HepG2 (cell line): Measurements from ENCODE around the gene TSSK3. TPM values are rescaled to one million over a fixed set of nuclear protein-coding genes. Genes with fewer than 3 reads are reported as not detected.

Experiments used
- ATF7-NPFF ChIP-seq: sonication (generic); formaldehyde crosslinking; IDR thresholded peaks from 2 replicates; pipeline ENCODE4 v1.8.1; 2023; ENCODE audit warnings: mild to moderate bottlenecking, low read depth, missing genetic modification reagents, moderate library complexity
- E2F5 ChIP-seq: sonication (generic); formaldehyde crosslinking; conservative IDR thresholded peaks from 2 replicates; pipeline ENCODE4 v1.4.0; 2020; ENCODE audit warnings: missing genetic modification reagents
- FIP1L1 ChIP-seq: fragments of 200-400 bp; formaldehyde crosslinking; IDR thresholded peaks from 2 replicates; pipeline ENCODE4 v1.6.1; 2018; ENCODE audit warnings: low read depth, mild to moderate bottlenecking, low read length, moderate library complexity, borderline replicate concordance; ENCODE audit not compliant: insufficient read depth
- MAFK ChIP-seq, 2 experiments: IDR thresholded peaks in 1 of 2; conservative IDR thresholded peaks in 1 of 2; 2 replicates each; pipeline ENCODE4 v1.6.1; 2011; ENCODE audit warnings: improper control_type of control experiment in 2 of 2, low read length in 2 of 2
- RBAK ChIP-seq: sonication (generic); formaldehyde crosslinking; IDR thresholded peaks from 2 replicates; pipeline ENCODE4 v1.5.1; 2020; ENCODE audit warnings: mild to moderate bottlenecking, missing genetic modification reagents
- SAFB2 ChIP-seq: sonication (generic); formaldehyde crosslinking; IDR thresholded peaks from 2 replicates; pipeline ENCODE4 v1.5.1; 2020; ENCODE audit warnings: missing genetic modification reagents, low read depth, mild to moderate bottlenecking, borderline replicate concordance
- SP4 ChIP-seq: sonication (generic); formaldehyde crosslinking; IDR thresholded peaks from 2 replicates; pipeline ENCODE4 v1.8.1; 2023; ENCODE audit warnings: mild to moderate bottlenecking, missing genetic modification reagents
- TP53 ChIP-seq: sonication (generic); formaldehyde crosslinking; conservative IDR thresholded peaks from 2 replicates; pipeline ENCODE4 v1.4.0; 2020; ENCODE audit warnings: missing genetic modification reagents
- ZBTB7A ChIP-seq: sonication (generic); formaldehyde crosslinking; IDR thresholded peaks from 2 replicates; pipeline ENCODE4 v1.8.0; 2022; ENCODE audit warnings: mild to moderate bottlenecking, missing genetic modification reagents
- ZKSCAN5 ChIP-seq: sonication (generic); formaldehyde crosslinking; IDR thresholded peaks from 2 replicates; pipeline ENCODE4 v1.5.1; 2020; ENCODE audit warnings: mild to moderate bottlenecking, missing genetic modification reagents
- ZNF407 ChIP-seq: sonication (generic); formaldehyde crosslinking; IDR thresholded peaks from one replicate; pipeline ENCODE4 v1.5.1; 2020; ENCODE audit warnings: mild to moderate bottlenecking, missing genetic modification reagents; ENCODE audit errors: not compliant biosample characterization
- ZNF704 ChIP-seq: sonication (generic); formaldehyde crosslinking; IDR thresholded peaks from 2 replicates; pipeline ENCODE4 v1.8.1; 2023; ENCODE audit warnings: mild to moderate bottlenecking, inconsistent platforms, moderate library complexity, missing genetic modification reagents, borderline replicate concordance
- ZNF710 ChIP-seq: sonication (generic); formaldehyde crosslinking; IDR thresholded peaks from 2 replicates; pipeline ENCODE4 v1.5.0; 2020; ENCODE audit warnings: mild to moderate bottlenecking, missing genetic modification reagents, borderline replicate concordance
- ZSCAN30 ChIP-seq: sonication (generic); formaldehyde crosslinking; IDR thresholded peaks from 2 replicates; pipeline ENCODE4 v1.5.0; 2020; ENCODE audit warnings: mild to moderate bottlenecking, missing genetic modification reagents
- polyA plus RNA-seq, 8 experiments: library from polyadenylated mRNA; depleted of rRNA in 3 of 8; stranded (reverse) in 7 of 8; unstranded in 1 of 8; fragments of >200 nt; fragmentation: Illumina TruSeq in 4 of 8; extraction: Trizol in 4 of 8; gene quantifications; 2 replicates each; pipeline versions ENCODE4 v1.2.1 to v1.2.3, GENCODE V29; 2011 to 2016; ENCODE audit warnings: low read depth in 4 of 8, missing spikeins in 1 of 8, mixed read lengths in 1 of 8; ENCODE audit not compliant: insufficient read depth in 1 of 8
- total RNA-seq, 5 experiments: library from RNA; depleted of rRNA; stranded (reverse); fragments of >200 nt; fragmentation: Illumina TruSeq; extraction: Trizol; gene quantifications; 2 replicates each; pipeline ENCODE4 v1.2.3, GENCODE V29; 2016; ENCODE audit warnings: low read depth in 1 of 5

Gene TSSK3
- total and polyA plus RNA-seq, 2 of the 13 experiments (the other 11 are each of a cell fraction or from before 2014, with no cell fraction given), result 1.0 to 1.1 TPM

- TF ChIP-seq MAFK (conservative IDR thresholded peaks at IDR 0.05 in 1 of 2, IDR thresholded peaks at IDR 0.05 in 1 of 2; ENCODE audit: low read length in 2 of 2), result no peak
- TF ChIP-seq ZBTB7A, result no peak
- peak; percentile 24; the same call in 1 of the 2 replicates for TF ChIP-seq ZNF704 (CRISPR knock-in tag)
- TF ChIP-seq ZKSCAN5 (CRISPR knock-in tag), result no peak
- peak; percentile 82 for TF ChIP-seq SP4 (CRISPR knock-in tag)
- TF ChIP-seq ZNF710 (CRISPR knock-in tag), result no peak
- TF ChIP-seq TP53, result no peak
- TF ChIP-seq E2F5 (CRISPR knock-in tag), result no peak; the same call in 1 of the 2 replicates
- peak; percentile 84 for TF ChIP-seq ATF7-NPFF (CRISPR knock-in tag)
- no peak for TF ChIP-seq FIP1L1
- TF ChIP-seq ZNF407, result no peak
- no peak; the same call in 1 of the 2 replicates for TF ChIP-seq SAFB2
- TF ChIP-seq RBAK, result no peak
- no peak for TF ChIP-seq ZSCAN30
Observed at GRCh38 chr1:32351399-32352238, 10.7 kb upstream of the TSSK3 start (continued).
